CD4-positive, alpha-beta T cell treated with Interleukin-6 at 100 ng/mL for 8 hours (primary cell): ENCODE data around the gene POU2AF2.
"Not testable (repeated sequence)": the region's sequence is repeated elsewhere in the genome, so short reads cannot be mapped to it uniquely, and the experiment has no call there.

Experiments
- DNase-seq: peaks from one replicate; pipeline ENCODE4 v3.0.0-alpha.2; 2020; ENCODE audit warnings: mixed read lengths, low spot score

The POU2AF2 gene

DNA sequence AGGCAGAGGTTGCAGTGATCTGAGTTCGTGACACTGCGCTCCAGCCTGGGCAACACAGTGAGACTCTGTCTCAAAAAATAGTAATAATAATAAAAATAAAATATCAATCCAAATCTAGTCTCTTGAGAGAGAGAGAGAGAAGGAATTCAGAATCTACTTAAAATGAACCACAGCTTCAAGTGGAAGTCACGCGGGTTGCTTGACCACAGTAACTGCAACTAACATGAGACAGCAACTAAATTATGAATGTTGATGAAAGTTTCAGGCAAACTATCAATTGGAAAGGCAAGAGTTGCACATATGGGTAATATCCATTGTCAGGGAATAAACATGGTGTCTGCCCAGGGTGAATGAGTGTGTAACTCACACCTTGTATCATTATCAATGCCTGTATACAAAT is 12.5 kb downstream of the POU2AF2 start:
- no peak for DNase-seq

DNA sequence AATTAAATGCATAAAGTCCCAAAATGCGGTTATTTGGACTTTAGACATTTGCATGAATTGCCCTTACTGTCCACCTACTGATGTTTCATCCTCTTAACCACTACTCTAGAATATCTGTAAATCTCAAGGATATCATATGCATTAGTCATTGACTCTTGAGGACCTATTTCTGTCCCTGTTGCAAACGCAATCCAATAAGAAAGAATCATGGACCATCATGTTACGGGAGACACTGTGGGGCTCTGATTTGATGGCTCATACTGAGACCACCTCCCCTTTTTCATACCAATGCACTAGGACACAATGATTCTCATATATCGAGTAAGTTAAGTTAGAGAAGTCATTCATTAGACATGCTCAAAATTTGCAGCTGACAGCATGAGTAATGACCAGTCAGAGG is 14.4 kb downstream of the POU2AF2 start:
- DNase-seq, result no peak

DNA sequence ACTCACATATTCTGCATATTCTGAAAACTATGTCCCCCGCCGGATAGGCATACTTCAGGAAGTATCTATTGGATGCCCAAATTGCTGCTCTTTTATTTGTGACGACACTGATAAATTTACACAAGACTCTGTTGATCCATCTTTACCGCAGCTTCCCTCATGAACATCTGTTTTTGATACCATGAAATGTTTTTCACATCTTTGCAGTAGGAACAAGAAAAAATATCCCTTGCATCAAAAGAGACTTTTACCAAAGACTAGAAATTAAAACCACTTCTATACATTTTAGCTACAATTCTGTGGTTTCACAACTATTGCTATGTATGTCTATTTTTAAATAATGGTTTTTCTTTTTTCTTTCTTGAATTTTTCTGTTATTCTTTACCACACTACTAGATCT is 15.3 kb downstream of the POU2AF2 start:
- DNase-seq, result no peak

DNA sequence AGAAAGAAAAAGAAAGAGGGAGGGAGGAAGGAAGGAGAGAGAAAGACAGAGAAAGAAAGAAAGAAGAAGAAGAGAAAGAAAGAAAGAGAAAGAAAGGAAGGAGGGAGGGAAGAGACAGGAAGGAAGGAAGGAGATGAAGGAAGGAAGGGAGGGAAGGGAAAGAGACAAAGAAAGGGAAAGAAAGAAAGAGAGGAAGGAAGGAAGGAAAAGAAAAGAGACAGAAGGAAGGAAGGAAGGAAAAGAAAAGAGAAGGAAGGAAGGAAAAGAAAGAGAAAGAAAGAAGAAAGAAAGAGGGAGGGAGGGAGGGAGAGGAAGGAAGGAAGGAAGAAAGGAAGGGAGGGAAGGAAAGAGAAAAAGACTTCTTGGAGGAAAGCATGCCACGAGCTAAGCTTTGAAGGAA is 19.1 kb downstream of the POU2AF2 start:
- DNase-seq, result no peak

DNA sequence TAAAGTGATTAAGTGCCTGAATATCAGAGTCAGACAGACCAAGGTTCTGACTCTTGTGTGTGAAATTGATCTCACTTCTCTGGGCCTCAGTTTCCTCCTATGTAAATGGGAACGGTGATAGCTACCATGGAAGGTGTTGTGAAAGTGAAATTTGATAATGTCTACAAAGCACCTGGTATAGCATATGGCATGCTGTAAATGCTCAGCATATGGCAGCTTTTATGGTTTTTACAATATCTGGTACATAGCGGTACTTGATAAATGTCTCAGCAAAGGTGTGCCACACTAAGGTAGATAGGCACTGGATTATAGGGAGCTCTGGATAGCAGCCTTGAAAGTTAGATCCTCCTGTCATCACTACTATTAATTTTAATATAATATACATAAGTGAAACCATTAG is 19.9 kb downstream of the POU2AF2 start:
- no peak for DNase-seq

DNA sequence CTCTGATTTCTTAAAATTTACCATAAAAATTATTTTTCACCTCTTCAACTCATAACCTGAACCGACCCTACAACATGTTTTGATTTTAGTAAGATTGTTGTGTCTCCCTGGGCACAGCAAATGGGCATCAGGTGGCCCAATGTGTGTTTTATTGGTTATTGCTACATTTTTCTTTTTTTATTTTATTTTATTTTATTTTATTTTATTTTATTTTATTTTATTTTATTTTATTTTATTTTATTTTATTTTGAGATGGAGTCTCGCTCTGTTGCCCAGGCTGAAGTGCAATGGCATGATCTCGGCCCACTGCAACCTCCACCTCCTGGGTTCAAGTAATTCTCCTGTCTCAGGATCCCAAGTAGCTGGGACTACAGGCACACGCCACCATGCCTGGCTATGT is 22.8 kb downstream of the POU2AF2 start:
- not testable (repeated sequence) for DNase-seq

DNA sequence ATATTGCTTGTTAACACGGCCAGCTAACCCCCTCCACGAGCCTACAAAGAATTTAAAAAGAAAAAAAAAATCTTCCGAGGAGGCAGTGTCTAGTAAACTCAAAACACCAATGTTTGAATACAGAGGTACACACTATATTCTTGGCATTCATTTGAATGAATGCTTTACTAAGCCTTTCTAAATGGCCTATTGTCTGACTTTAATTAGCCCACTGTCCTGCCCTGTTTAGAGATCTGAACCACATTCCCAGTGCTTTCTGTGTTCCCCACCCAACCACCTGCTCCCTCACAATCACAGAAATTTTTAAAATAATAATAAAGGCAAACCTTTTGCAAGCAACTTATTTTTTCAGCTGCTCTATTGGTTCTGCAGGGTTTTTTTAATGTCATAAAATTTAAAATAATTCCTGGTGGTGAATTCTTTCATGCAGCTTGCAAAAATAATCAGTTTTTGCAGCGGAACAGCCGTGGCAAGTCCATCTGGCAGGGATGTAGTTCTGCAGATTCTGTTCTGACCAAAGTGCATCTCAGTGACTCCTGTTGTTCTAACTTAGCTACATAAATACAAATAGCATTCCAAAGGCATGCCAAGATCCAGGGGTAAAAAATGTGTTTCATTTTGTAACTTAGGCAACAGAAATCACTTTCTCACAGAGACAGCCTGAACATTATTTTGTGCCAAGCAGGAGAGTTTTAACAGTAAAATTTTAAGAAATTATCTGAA is 23.8 kb downstream of the POU2AF2 start:
- no peak for DNase-seq

DNA sequence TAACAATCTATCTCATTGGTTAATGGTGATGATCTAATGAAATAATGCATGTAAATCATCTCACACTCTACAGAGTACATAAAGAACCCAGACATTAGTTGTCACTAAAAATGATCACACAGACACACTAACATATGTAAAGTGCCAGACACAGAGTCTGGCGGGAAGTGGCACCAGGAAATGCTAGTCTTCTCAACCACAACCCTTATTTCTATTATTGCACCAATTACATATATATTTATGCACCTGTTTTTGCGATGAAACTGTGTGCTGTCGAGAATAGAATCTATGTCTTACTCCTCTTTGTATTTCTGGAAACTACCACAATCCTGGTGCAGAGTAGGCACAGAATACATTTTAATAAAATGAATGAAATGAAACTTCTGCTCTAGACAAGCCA is 26.9 kb downstream of the POU2AF2 start:
- DNase-seq, result no peak

DNA sequence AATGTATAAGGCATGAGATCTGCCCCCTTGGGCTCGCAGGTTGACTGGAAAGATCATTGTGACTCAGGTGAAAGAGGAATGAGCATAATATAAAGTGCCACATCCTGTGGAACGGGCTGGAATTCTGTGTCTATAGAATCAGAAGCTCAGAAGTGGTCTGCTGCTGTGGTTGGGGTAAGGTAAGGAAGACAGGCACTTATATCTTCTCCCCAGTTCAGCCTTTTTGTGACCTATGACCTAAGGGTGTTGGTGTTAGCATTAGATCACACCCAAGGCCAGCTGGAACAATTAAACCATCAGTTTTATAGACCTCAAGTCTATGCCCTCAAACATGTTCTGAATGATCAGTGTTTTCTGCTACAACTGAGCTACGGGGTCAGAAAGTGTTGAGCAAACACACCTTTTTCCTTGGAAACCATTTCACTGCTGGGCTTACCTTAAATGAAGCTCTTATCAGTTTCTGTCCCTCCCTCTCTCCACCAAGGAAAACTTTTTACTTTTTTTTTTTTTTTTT is 37.1 kb downstream of the POU2AF2 start:
- no peak for DNase-seq

DNA sequence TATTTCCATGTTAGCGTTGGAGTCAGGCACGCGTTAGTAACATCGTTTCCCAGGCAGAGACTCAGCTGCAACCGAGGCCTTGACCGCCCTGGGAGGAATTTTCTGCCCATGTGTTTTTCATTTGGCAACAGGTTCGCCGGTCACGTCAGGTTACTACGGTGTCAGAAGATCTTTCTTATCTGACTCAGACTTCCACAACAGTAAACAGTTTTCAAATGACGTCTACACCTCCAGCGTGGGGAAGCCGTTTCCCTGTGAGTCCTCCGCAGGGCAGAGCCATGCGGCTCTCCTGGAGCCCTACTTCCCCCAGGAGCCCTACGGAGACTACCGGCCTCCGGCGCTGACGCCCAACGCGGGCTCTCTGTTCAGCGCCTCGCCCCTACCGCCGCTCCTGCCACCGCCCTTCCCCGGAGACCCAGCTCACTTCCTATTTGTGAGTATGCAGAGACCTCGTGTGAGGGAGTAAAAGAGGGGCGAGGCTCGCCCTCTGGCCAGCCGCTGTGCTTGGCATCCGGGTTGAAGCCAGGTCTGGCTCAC is 38.5 kb downstream of the POU2AF2 start:
- DNase-seq, result no peak

DNA sequence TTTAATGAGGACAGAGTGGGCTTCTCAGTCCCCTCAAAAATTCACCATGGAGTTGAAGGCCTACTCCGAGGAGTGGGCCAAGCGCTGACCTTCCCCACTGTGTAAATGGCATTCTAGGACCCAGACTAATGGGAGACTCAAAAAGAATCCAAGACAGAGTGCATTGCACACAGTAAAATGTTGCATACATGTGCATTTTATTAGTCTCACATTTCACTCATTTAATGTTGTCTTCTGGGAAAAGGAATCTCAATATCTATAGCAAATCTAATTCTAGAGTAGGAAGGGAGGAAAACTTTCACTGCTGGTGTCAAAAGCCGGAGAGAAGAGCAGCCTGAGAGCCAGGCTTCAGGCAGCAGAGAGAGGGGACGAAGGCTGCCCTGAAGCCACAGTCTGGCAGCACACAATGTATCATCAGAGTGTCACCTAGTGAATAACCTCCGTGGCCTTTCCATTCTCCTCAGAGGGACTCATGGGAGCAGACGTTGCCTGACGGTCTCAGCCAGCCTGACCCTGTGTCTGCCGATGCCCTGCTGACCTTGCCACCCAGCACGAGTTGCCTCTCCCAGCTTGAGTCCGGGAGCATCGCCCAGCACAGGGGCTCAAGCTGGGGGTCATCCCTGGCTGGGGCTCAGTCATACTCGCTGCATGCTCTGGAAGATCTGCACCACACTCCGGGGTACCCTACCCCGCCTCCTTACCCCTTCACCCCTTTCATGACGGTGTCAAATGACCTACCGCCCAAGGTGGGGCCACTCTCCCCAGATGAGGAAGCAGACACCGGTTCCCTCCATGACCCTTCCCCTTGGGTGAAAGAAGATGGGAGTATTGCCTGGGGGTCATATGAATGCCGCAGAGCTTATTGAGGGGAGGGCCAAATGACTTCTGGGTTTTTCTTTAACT is 39.9 kb downstream of the POU2AF2 start:
- DNase-seq, result no peak

DNA sequence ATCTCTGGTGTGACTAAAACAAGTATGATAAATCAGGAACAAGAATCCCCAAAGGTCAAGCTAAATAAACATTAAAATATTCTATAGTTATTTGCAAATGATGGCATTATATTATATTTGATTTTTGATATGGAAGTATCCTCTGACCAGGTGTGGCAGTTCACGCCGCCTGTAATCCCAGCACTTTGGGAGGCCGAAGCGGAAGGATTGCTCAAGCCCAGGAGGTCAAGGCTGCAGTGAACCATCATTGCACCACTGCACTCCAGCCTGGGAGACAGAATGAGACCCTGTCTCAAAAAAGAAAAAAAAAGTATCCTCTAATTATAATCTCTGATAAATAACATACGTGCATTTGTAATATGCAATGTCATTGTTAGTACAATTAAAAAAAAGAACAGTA is 46.2 kb downstream of the POU2AF2 start:
- DNase-seq, result no peak

DNA sequence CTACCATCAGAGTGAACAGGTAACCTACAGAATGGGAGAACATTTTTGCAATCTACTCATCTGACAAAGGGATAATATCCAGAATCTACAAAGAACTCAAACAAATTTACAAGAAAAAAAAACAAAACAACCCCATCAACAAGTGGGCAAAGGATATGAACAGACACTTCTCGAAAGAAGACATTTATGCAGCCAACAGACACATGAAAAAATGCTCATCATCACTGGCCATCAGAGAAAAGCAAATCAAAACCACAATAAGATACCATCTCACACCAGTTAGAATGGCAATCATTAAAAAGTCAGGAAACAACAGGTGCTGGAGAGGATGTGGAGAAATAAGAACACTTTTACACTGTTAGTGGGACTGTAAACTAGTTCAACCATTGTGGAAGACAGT is 46.9 kb downstream of the POU2AF2 start:
- DNase-seq, result not testable (repeated sequence)

DNA sequence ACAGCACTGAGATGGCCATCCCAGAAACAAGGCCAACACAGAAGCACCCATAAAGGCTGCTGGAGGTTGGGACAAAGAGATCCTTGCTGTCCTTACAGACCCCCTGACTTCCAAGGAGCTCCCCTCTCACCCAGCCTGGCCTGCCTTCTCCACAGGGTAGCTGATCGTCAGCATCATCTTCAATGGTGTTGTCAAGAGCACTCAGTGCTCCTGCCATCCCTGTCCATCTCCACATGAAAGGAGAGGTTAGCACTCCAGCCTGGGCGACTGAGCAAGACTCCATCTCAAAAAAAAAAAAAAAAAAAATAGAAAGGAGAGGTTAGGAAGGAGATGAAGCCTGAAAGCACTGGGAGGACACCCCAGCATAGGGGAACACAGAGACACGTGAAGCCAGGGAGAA is 50.7 kb downstream of the POU2AF2 start:
- DNase-seq, result no peak

DNA sequence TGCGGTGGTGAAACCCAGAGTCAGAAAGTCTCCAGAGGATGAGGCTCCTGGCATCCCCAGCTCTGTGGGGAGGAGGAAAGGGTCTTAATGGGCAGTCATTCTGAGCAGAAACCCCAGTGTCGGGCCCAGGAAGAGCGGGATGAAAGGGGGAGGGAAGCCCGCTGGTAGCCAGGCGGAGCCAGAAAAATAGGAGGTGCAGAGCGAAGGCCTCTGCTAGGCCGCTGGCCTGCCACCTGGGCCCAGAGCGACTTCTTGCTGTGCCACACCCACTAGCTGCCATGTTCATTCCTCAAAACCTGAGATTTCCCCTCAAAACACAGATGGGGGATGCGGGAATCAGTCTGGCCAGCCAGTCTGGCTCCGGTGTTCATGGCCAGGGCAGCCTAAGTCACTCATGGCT is 52.2 kb downstream of the POU2AF2 start:
- no peak for DNase-seq

DNA sequence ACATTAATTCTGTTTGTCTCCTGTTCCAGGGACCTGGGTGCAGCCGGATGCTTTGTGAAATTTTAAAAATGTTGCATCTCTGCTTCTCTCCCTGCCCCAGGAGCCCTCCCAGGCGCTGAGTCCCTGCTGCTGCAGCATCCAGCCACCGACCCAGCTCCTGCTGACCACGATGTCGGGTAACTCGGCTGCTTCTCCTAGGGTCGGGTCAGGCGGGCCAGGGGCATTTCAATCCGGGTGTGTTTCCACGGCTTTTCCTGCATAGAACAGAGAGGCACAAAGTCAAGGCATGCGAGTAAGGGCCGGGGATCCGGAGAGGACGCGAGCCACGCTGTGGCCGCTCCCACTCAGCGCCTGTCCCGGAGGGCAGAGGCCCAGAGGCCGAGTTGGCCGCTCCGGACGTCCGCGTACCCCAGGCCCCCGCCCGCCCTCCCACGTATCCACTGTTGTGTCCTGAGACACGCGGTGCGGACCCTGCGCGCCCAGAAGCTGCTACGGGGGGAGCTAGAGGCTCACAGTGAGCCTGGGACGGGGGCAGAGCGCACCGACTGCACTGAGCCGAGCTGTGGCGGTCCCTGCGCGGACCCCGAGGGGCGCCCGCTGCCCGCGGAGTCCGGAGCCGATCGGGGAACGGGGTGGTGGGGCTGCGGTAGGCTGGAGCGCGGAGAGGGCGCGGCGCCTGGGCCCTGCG is 53.0 kb downstream of the POU2AF2 start, which contains the start of gene POU2AF3:
Gene POU2AF3 (plus strand): TSS at position 134 of the 688 bp plus-strand sequence. CDS start 36 bp downstream, at position 170.
- no peak for DNase-seq

DNA sequence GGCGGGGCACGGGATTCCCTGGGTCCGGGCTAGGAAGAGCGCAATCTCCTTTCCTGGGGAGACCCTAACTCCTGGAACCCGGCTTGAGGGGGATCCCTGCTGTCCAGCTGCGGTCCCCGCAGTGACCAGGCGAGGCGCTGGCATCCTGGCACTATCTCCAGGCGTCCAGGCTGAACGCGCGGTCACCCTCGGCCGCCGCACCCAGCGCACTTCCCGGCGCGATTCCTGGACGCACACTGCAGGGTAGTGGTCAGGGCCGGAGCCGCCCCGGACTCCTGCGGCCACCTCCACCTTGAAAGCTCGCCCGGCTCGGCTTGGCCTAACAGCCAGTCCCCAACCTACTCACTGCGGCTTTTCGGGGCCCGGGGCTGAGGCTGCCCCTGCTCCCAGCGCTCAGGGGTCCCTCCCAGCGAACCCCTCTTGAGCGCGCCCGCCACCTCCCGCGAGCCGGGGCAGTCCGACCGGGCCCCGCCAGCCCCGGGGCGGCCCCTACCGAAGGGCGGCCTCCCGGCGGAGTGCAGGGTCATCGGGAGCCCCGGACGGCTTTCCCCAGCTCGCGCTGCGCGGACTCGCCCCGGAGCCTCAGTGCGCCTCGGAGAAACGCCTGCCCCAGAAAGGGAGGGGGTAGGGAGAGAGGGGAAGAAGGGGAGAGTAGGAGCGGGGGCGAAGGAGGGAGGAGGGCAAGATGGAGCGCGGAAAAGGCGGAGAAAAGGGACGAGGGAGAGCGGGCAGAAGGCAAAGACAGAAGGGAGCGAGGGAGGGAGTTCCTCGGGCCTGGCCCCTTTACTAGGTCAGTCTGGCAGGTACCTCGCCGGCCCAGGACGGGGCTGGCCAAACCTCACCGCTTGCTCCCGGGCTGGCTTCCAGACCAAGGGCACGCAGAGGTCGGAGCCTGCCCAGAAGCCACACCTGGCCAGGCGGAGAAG is 53.8 kb downstream of the POU2AF2 start:
- no peak for DNase-seq

DNA sequence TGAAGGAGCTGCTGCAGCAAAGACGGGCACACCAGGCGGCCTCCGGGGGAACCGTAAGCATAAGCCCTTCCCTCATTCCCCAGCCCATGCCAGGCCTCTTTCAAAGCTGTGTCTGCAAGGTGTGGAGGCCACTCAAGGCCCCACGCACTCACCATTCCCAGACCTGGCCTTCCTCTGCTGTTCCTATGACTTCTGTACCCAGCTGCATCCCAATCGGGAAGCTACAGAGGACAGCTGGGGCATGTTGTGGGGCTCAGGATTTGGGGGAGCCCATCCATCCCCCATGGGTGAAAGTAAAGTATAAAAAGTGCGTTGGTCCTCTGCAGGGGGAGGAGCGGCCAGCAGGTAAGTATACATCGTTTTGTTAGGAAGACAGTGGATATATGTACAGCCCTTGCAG is 55.0 kb downstream of the POU2AF2 start:
- no peak for DNase-seq

DNA sequence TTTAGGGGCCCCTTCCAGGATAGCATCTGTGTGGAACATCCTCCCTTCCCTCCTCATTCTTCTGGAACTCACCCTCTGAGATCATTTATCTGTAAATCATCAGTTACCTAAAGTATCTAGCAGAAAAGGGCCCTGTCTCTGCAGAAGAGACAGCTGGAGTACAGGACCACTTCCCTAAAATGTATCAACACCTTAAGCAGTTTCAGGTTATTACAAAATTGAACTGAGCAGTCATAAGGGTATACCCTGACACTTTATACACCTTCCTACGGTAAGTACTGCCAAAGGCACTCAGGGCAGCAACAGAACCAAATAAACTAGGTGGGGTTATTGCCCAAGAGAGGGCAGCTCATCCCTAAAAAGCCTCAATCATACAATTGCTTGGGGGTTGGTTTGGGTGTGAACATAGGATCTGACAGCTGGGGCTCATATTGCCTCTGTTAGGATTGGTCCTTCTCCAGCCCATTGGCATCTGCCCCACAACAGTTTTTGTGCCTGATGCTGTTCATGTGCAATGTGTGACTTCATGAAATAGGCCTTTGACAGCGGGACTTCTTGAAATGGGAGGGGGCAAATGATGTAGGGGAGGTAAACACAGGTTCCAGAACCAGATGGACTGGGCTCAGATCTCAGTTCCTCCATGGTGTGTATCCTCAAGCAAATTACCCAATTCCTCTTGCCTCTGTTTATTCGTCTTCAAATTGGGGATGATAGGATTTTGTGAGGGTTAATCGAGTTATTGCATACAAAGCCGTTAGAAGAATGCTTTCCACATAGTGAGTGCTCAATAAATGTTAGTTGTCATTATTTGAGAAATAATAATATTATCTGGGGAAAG is 55.7 kb downstream of the POU2AF2 start:
- no peak for DNase-seq

DNA sequence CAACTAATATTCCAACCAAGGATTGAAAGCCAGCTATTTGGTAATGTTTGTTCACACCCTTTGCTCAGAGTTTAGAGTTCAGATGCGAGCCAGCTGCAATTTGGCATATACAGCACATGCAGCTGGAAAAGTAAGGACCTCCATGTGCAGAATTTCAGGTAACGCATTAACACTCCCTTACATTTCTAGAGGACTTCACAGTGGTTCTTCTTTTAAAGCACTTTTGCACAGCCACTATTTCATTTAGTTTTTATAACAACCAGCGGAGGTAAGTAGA is 56.3 kb downstream of the POU2AF2 start:
- DNase-seq, result no peak
